Uterus (tissue), 4 donors: ENCODE measurements around the gene VAC14. TPM values are rescaled to one million over a fixed set of nuclear protein-coding genes. Genes with fewer than 3 reads are reported as not detected.

Experiments used
- DNase-seq, 2 donors: peaks; one replicate each; pipeline ENCODE4 v3.0.0-alpha.2; 2019 to 2020
- H3K27ac ChIP-seq, 2 donors: fragments of 200-600 bp; sonication (generic); 1 replicate in 1 of 2; 2 replicates in 1 of 2; pipeline ENCODE4 v1.5.1; 2016 to 2018
- H3K27me3 ChIP-seq, 2 donors: fragments of 200-600 bp; sonication (generic); one replicate each; pipeline ENCODE4 v1.5.1; 2018 to 2019; ENCODE audit warnings: control low read depth in 1 of 2
- H3K36me3 ChIP-seq, 2 donors: fragments of 200-600 bp; sonication (generic); one replicate each; pipeline ENCODE4 v1.5.1; 2019; ENCODE audit warnings: control low read depth in 1 of 2
- H3K4me1 ChIP-seq, 2 donors: fragments of 200-600 bp; sonication (generic); one replicate each; pipeline ENCODE4 v1.5.1; 2018 to 2019; ENCODE audit warnings: control low read depth in 1 of 2
- H3K4me3 ChIP-seq, 2 donors: fragments of 200-600 bp; sonication (generic); 1 replicate in 1 of 2; 2 replicates in 1 of 2; pipeline ENCODE4 v1.5.1; 2018 to 2019; ENCODE audit warnings: mild to moderate bottlenecking in 1 of 2
- H3K9me3 ChIP-seq, 2 donors: fragments of 200-600 bp; sonication (generic); one replicate each; pipeline ENCODE4 v1.5.1; 2019; ENCODE audit warnings: control low read depth in 1 of 2
- CTCF ChIP-seq, 4 experiments: fragments of 200-600 bp in 2 of 4; fragments of 450-650 bp in 2 of 4; sonication (generic) in 2 of 4; IDR thresholded peaks; one replicate each; pipeline ENCODE4 v1.5.1; 2016 to 2019; ENCODE audit warnings: antibody characterized with exemption in 4 of 4, mild to moderate bottlenecking in 2 of 4, moderate library complexity in 1 of 4
- POLR2A ChIP-seq, 2 donors: fragments of 450-650 bp; IDR thresholded peaks; one replicate each; pipeline ENCODE4 v1.6.1; 2016; ENCODE audit warnings: antibody characterized with exemption in 2 of 2, mild to moderate bottlenecking in 1 of 2, moderate library complexity in 1 of 2
- intact Hi-C: fragments of 100-400 bp; cut with DNase I; formaldehyde crosslinking; loops from one replicate; pipeline ENCODE4 v1.15.1; 2023; ENCODE audit warnings: low total_unique reads
- total RNA-seq, 4 donors: library from RNA; depleted of rRNA in 3 of 4; stranded (reverse); fragments of >200 nt in 3 of 4; gene quantifications; one replicate each; pipeline versions ENCODE4 v1.1.0 to v1.2.4, GENCODE V29; 2014 to 2023
- donor health status: DM: yes; HTN: yes; CAD: no.

VAC14 gene
- total RNA-seq, 4 donors from 2014 or later, result 4.7 to 30.6 (median 17.4) TPM

- TF ChIP-seq CTCF (IDR thresholded peaks at IDR 0.05), result no peak
- TF ChIP-seq POLR2A (IDR thresholded peaks at IDR 0.05), result no peak
- Histone ChIP-seq H3K4me1 (peaks cover 21 to 37% of the 10 kb centered on the region in 2 donors), H3K27ac (peak overlapping the region; percentile 85 to 97), H3K4me3 (no peak overlapping the region), H3K36me3 (no peaks in the 10 kb centered on the region), H3K9me3 (no peaks in the 10 kb centered on the region), H3K27me3 (no peaks in the 10 kb centered on the region)
- peak in 1 of 2 donors; percentile 17 for DNase-seq
- intact Hi-C loops, result loop anchor here (2.0 kb wide), 1 partner anchor 90 kb away; no protein-coding TSS in a partner anchor
These were observed 120.2 kb downstream of the VAC14 start for GRCh38 chr16:70680495-70681381.

- Histone ChIP-seq H3K27ac (peak overlapping the region; percentile 85 to 97), H3K27me3 (no peaks in the 10 kb centered on the region), H3K4me1 (peaks cover 21 to 37% of the 10 kb centered on the region in 2 donors), H3K4me3 (no peak overlapping the region), H3K36me3 (no peaks in the 10 kb centered on the region), H3K9me3 (no peaks in the 10 kb centered on the region)
- intact Hi-C loops, result loop anchor here (2.0 kb wide), 1 partner anchor 91 kb away; no protein-coding TSS in a partner anchor
- DNase-seq, result peak in 1 of 2 donors; percentile 53
- TF ChIP-seq CTCF (IDR thresholded peaks at IDR 0.05) (peak; percentile 49 to 94 (median 86)), POLR2A (IDR thresholded peaks at IDR 0.05) (no peak)
These were observed 121.1 kb downstream of the VAC14 start for GRCh38 chr16:70679671-70680494.

- Histone ChIP-seq H3K27ac (peak overlapping the region; percentile 85 to 97), H3K4me3 (no peak overlapping the region), H3K27me3 (no peaks in the 10 kb centered on the region), H3K36me3 (no peaks in the 10 kb centered on the region), H3K4me1 (peaks cover 21 to 37% of the 10 kb centered on the region in 2 donors), H3K9me3 (no peaks in the 10 kb centered on the region)
- intact Hi-C loops, result no loop called here
- DNase-seq, result no peak
- TF ChIP-seq POLR2A (IDR thresholded peaks at IDR 0.05) (no peak), CTCF (IDR thresholded peaks at IDR 0.05) (no peak)
These were observed 121.9 kb downstream of the VAC14 start for GRCh38 chr16:70678898-70679670.

GRCh38 chr16:70678121-70678897 is 122.6 kb downstream of the VAC14 start:
- TF ChIP-seq POLR2A (IDR thresholded peaks at IDR 0.05), result no peak
- TF ChIP-seq CTCF (IDR thresholded peaks at IDR 0.05), result no peak
- intact Hi-C loops, result no loop called here
- no peaks in the 10 kb centered on the region for H3K36me3 ChIP-seq
- H3K9me3 ChIP-seq, result no peaks in the 10 kb centered on the region
- H3K4me1 ChIP-seq, result peaks cover 18 to 31% of the 10 kb centered on the region in 2 donors
- H3K27me3 ChIP-seq, result no peaks in the 10 kb centered on the region
- no peak for DNase-seq
- no peak overlapping the region for H3K4me3 ChIP-seq
- peak overlapping the region; percentile 85 to 97 for H3K27ac ChIP-seq
